Gastroesophageal sphincter (tissue), 4 donors: ENCODE measurements around the gene DNAH9. TPM values are rescaled to one million over a fixed set of nuclear protein-coding genes. Genes with fewer than 3 reads are reported as not detected.

Experiments
- ATAC-seq: fragments of 150-250 bp; one replicate; pipeline ENCODE4 v1.9.1; 2016; ENCODE audit warnings: mild to moderate bottlenecking, moderate library complexity
- H3K27ac ChIP-seq, 4 donors: fragments of 200-600 bp; sonication (generic) in 3 of 4; 1 replicate in 3 of 4; 2 replicates in 1 of 4; pipeline ENCODE4 v1.5.1; 2016 to 2019
- H3K27me3 ChIP-seq: fragments of 200-600 bp; sonication (generic); one replicate; pipeline ENCODE4 v1.5.1; 2019
- H3K36me3 ChIP-seq, 2 donors: fragments of 200-600 bp; sonication (generic); one replicate each; pipeline ENCODE4 v1.5.1; 2019; ENCODE audit warnings: control low read depth in 1 of 2
- H3K4me1 ChIP-seq, 3 donors: fragments of 200-600 bp; sonication (generic); 1 replicate in 2 of 3; 2 replicates in 1 of 3; pipeline ENCODE4 v1.5.1; 2016 to 2019; ENCODE audit warnings: control low read depth in 2 of 3
- H3K4me3 ChIP-seq, 2 donors: fragments of 200-600 bp; sonication (generic); one replicate each; pipeline ENCODE4 v1.5.1; 2019; ENCODE audit warnings: mild to moderate bottlenecking in 1 of 2, moderate library complexity in 1 of 2
- H3K9me3 ChIP-seq, 3 donors: fragments of 200-600 bp; sonication (generic); one replicate each; pipeline ENCODE4 v1.5.1; 2017 to 2019; ENCODE audit warnings: control low read depth in 2 of 3
- CTCF ChIP-seq, 4 experiments: fragments of 200-600 bp in 2 of 4; fragments of 450-650 bp in 2 of 4; sonication (generic) in 1 of 4; IDR thresholded peaks; one replicate each; pipeline ENCODE4 v1.5.1; 2017 to 2019; ENCODE audit warnings: antibody characterized with exemption in 4 of 4, mild to moderate bottlenecking in 2 of 4, moderate library complexity in 2 of 4
- EP300 ChIP-seq: sonication (generic); formaldehyde crosslinking; IDR thresholded peaks from one replicate; pipeline ENCODE4 v1.6.1; 2017; ENCODE audit warnings: antibody characterized with exemption, mild to moderate bottlenecking
- POLR2A ChIP-seq, 2 donors: fragments of 450-650 bp; IDR thresholded peaks; one replicate each; pipeline ENCODE4 v1.6.1; 2017; ENCODE audit warnings: antibody characterized with exemption in 2 of 2, mild to moderate bottlenecking in 2 of 2, moderate library complexity in 1 of 2
- POLR2AphosphoS5 ChIP-seq: sonication (generic); formaldehyde crosslinking; IDR thresholded peaks from one replicate; pipeline ENCODE4 v1.6.1; 2017; ENCODE audit warnings: antibody characterized with exemption
- WGBS, 2 donors: methylation state at CpG; one replicate each; pipeline ENCODE4 v1.1.5; 2018; ENCODE audit warnings: low coverage in 1 of 2; 5-methylcytosine and 5-hydroxymethylcytosine counted together
- total RNA-seq, 4 donors: library from RNA; depleted of rRNA; stranded (reverse); fragments of >200 nt; gene quantifications; one replicate each; pipeline ENCODE4 v1.1.0, GENCODE V29; 2016

DNAH9 gene
- total RNA-seq, 4 donors from 2014 or later, result 0.12 to 0.15 (median 0.13) TPM; not detected in 1

DNA sequence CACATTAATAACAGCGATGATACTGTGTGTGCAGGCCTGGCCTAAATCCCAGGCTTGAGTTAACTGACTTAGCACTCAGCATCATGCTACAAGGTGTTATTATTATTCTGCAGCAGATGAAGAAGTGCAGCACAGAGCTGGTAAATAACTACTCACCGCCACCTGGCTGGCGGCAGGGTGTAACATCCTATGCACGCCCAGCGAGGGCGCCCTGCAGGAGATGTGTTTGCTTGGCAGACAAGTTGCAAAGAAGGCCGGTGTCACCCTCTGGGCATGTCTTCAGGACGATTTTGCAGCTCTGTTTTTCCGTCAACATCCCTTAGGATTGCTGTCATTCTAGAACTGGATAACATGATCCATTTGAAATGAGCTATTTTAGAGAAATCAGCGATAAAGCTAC lies 30.1 kb downstream of the DNAH9 start:
- Histone ChIP-seq H3K9me3 (no peaks in the 10 kb centered on the region), H3K36me3 (no peaks in the 10 kb centered on the region), H3K4me1 (no peaks in the 10 kb centered on the region), H3K4me3 (no peak overlapping the region), H3K27ac (no peak overlapping the region), H3K27me3 (peaks cover 42% of the 10 kb centered on the region)
- no peak for ATAC-seq
- TF ChIP-seq CTCF (IDR thresholded peaks at IDR 0.05) (no peak), POLR2AphosphoS5 (no peak), EP300 (no peak)
- 45 to 46% methylated on average over 4 to 8 of the region's 10 CpGs for WGBS, 2 donors

GRCh38 chr17:11628831-11629230 lies 30.6 kb downstream of the DNAH9 start:
- WGBS, 2 donors, result 80 to 82% methylated on average over 2 to 3 of the region's 3 CpGs
- TF ChIP-seq POLR2A (IDR thresholded peaks at IDR 0.05), result no peak
- no peak for TF ChIP-seq CTCF (IDR thresholded peaks at IDR 0.05)
- TF ChIP-seq POLR2AphosphoS5, result no peak
- TF ChIP-seq EP300, result no peak

GRCh38 chr17:11636771-11637170 lies 38.5 kb downstream of the DNAH9 start:
- 71 to 78% methylated on average over 3 to 5 of the region's 5 CpGs for WGBS, 2 donors
- TF ChIP-seq POLR2A (IDR thresholded peaks at IDR 0.05) (no peak), POLR2AphosphoS5 (no peak), CTCF (IDR thresholded peaks at IDR 0.05) (no peak), EP300 (no peak)
- ATAC-seq, result no peak
- H3K36me3 ChIP-seq, result no peaks in the 10 kb centered on the region
- no peak overlapping the region for H3K27ac ChIP-seq
- peaks cover 15% of the 10 kb centered on the region for H3K27me3 ChIP-seq
- H3K4me1 ChIP-seq, result no peaks in the 10 kb centered on the region
- no peaks in the 10 kb centered on the region for H3K9me3 ChIP-seq
- H3K4me3 ChIP-seq, result no peak overlapping the region

More at GRCh38 chr17:11628831-11629230, 30.6 kb downstream of the DNAH9 start:
- no peaks in the 10 kb centered on the region for H3K36me3 ChIP-seq
- H3K4me1 ChIP-seq, result no peaks in the 10 kb centered on the region
- ATAC-seq, result no peak
- no peak overlapping the region for H3K4me3 ChIP-seq
- no peak overlapping the region for H3K27ac ChIP-seq
- no peaks in the 10 kb centered on the region for H3K9me3 ChIP-seq
- peaks cover 44% of the 10 kb centered on the region for H3K27me3 ChIP-seq

DNA sequence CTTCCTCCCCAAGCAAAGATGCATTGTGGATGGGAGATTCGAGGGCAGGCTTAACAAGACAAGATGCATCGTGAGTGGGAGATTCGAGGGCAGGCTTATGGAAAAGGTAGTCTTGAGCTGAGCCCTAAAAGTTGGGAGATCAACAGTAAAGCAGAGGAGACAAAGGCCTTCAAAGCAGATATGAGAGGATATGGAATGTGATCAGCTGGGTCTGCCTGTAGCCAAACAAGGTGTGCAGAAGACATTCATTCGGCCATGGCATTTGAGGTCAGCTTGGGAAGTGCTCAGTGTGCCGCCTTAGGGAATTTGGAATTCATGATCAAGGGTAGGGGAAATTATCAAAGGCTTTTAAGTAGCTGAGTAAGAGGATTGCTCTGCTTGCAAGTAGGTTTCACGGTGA lies 39.5 kb downstream of the DNAH9 start:
- no peak for ATAC-seq
- TF ChIP-seq POLR2A (IDR thresholded peaks at IDR 0.05) (no peak), EP300 (no peak), POLR2AphosphoS5 (no peak), CTCF (IDR thresholded peaks at IDR 0.05) (no peak)
- Histone ChIP-seq H3K27ac (no peak overlapping the region), H3K27me3 (peaks cover 15% of the 10 kb centered on the region), H3K9me3 (no peaks in the 10 kb centered on the region), H3K4me1 (no peaks in the 10 kb centered on the region), H3K4me3 (no peak overlapping the region), H3K36me3 (no peaks in the 10 kb centered on the region)
- 81 to 100% methylated on average over 3 to 6 of the region's 6 CpGs for whole genome bisulfite sequencing, 2 donors

- no peaks in the 10 kb centered on the region for H3K9me3 ChIP-seq
- H3K27ac ChIP-seq, result no peak overlapping the region
- H3K4me1 ChIP-seq, result no peaks in the 10 kb centered on the region
- 68 to 100% methylated on average over 1 to 2 of the region's 2 CpGs for WGBS, 2 donors
- no peak for ATAC-seq
- peaks cover 13% of the 10 kb centered on the region for H3K27me3 ChIP-seq
- TF ChIP-seq CTCF (IDR thresholded peaks at IDR 0.05) (no peak), POLR2AphosphoS5 (no peak)
- no peaks in the 10 kb centered on the region for H3K36me3 ChIP-seq
- H3K4me3 ChIP-seq, result no peak overlapping the region
Measured at GRCh38 chr17:11638700-11639265, 40.5 kb downstream of the DNAH9 start.
